ENCODE data around the gene ZPBP. TPM values are rescaled to one million over a fixed set of nuclear protein-coding genes. Genes with fewer than 3 reads are reported as not detected.

ZPBP gene
- polyA plus RNA-seq, 2 of the 4 experiments (the other 2 are of a cell fraction) = not detected

GRCh38 chr7:49995681-49996080 lies 97.4 kb downstream of the ZPBP start (continued):
- TF ChIP-seq REST (IDR thresholded peaks at IDR 0.05) (no peak), TFCP2L1 (CRISPR knock-in tag; IDR thresholded peaks at IDR 0.05) (no peak), RAD21 (conservative IDR thresholded peaks at IDR 0.05 in 1 of 2, IDR thresholded peaks at IDR 0.05 in 1 of 2) (no peak)

GRCh38 chr7:49986191-49986590 lies 106.9 kb downstream of the ZPBP start:
- ChIA-PET POLR2A (no interaction called here), CTCF (no interaction called here)
- Histone ChIP-seq H3K4me1 (no peaks in the 10 kb centered on the region), H3K27ac (no peak overlapping the region), H3K4me2 (no peak overlapping the region), H3K9me3 (no peaks in the 10 kb centered on the region), H3K4me3 (no peak overlapping the region)
- no peak for TF ChIP-seq ZFP36 (IDR thresholded peaks at IDR 0.05; ENCODE audit: borderline replicate concordance, partially characterized antibody)
- TF ChIP-seq RFX5 (IDR thresholded peaks at IDR 0.05) = no peak
- no peak for TF ChIP-seq ELK1 (IDR thresholded peaks at IDR 0.05; ENCODE audit: low read depth, low read length)
- no peak for TF ChIP-seq FOSB (CRISPR knock-in tag; IDR thresholded peaks at IDR 0.05)
- no peak for TF ChIP-seq CHD4 (IDR thresholded peaks at IDR 0.05; ENCODE audit: borderline replicate concordance)
- TF ChIP-seq PBX3 (IDR thresholded peaks at IDR 0.05) = no peak
- no peak for TF ChIP-seq NFE2L2 (conservative IDR thresholded peaks at IDR 0.05; ENCODE audit: low read length)
- TF ChIP-seq JUN (IDR thresholded peaks at IDR 0.05) = no peak
- no peak for TF ChIP-seq TFCP2L1 (CRISPR knock-in tag; IDR thresholded peaks at IDR 0.05)
- TF ChIP-seq BHLHE40 (IDR thresholded peaks at IDR 0.05; ENCODE audit: low read depth, low read length) = no peak
- TF ChIP-seq KDM5A (IDR thresholded peaks at IDR 0.05) = no peak
- TF ChIP-seq FOSL2 (IDR thresholded peaks at IDR 0.05) = no peak
- no peak for TF ChIP-seq FOSL2 (CRISPR knock-in tag; IDR thresholded peaks at IDR 0.05)
- no peak for TF ChIP-seq REST (IDR thresholded peaks at IDR 0.05)
- no peak for TF ChIP-seq EHMT2 (IDR thresholded peaks at IDR 0.05; ENCODE audit: low read depth)
- no peak for TF ChIP-seq ZC3H11A (IDR thresholded peaks at IDR 0.05)
- no peak for TF ChIP-seq E2F6 (IDR thresholded peaks at IDR 0.05; ENCODE audit: borderline replicate concordance, low read depth)
- no peak for TF ChIP-seq HES2 (IDR thresholded peaks at IDR 0.05)
- no peak for TF ChIP-seq SMC3 (IDR thresholded peaks at IDR 0.05)
- TF ChIP-seq GATA3 (IDR thresholded peaks at IDR 0.05; ENCODE audit: borderline replicate concordance) = no peak
- no peak for TF ChIP-seq CBX8 (IDR thresholded peaks at IDR 0.05)
- no peak for FAIRE-seq
- no peak for DNase-seq (ENCODE audit: low read depth in 1 of 2, low spot score in 1 of 2)
- WGBS (ENCODE audit: missing lambda C conversion rate) = under 1% methylated on average over 5 of the region's 5 CpGs
- ATAC-seq = no peak

Data from A549 (cell line).